Endothelial cell of umbilical vein (primary cell): ENCODE measurements around the gene KIDINS220. TPM values are rescaled to one million over a fixed set of nuclear protein-coding genes. Genes with fewer than 3 reads are reported as not detected.

ENCODE experiments used
- BruUV-seq: library from RNA; stranded (reverse); fragments of 400-500 nt; replicated peaks from 2 replicates; lab custom pipeline; 2021; lab: Mats Ljungman, UMichigan
- CTCF ChIA-PET: fragments of 300-600, 350-600 bp; sonication (Branson Sonifier 250); formaldehyde crosslinking; loops from one replicate; lab custom pipeline; 2021; ENCODE audit warnings: antibody characterized with exemption, inconsistent platforms; lab: Charles Lee
- POLR2A ChIA-PET: fragments of 300-600, 350-600 bp; sonication (Branson Sonifier 250); formaldehyde crosslinking; loops from one replicate; lab custom pipeline; 2021; ENCODE audit warnings: antibody characterized with exemption, inconsistent platforms; lab: Charles Lee
- DNase-seq: peaks from one replicate; pipeline ENCODE4 v3.0.0-alpha.2; 2011; ENCODE audit warnings: low read depth, low spot score
- FAIRE-seq: peaks from 2 replicates; lab custom pipeline; 2011; peaks lifted over from hg19 to GRCh38; lab: Jason Lieb, UNC
- H2AFZ ChIP-seq: 2 replicates; pipeline ENCODE4 v1.6.0; 2012; ENCODE audit warnings: low read depth, low read length, control low read depth, inconsistent platforms
- H3K27ac ChIP-seq: 2 replicates; pipeline ENCODE4 v1.5.1; 2011; ENCODE audit warnings: low read depth, mild to moderate bottlenecking, control low read depth, low read length, moderate library complexity; ENCODE audit not compliant: insufficient read depth
- H3K27me3 ChIP-seq, 2 experiments: 2 replicates each; pipeline versions ENCODE4 v1.6.0 to v1.6.1; 2011; ENCODE audit warnings: low read length in 2 of 2, mixed read lengths in 1 of 2; ENCODE audit not compliant: control insufficient read depth in 2 of 2, insufficient read depth in 2 of 2
- H3K36me3 ChIP-seq, 2 experiments: 2 replicates in 1 of 2; 3 replicates in 1 of 2; pipeline ENCODE4 v1.5.1; 2011; ENCODE audit warnings: low read length in 2 of 2, mild to moderate bottlenecking in 1 of 2, moderate library complexity in 1 of 2; ENCODE audit not compliant: control insufficient read depth in 2 of 2, insufficient read depth in 2 of 2; ENCODE audit errors: extremely low read depth in 1 of 2
- H3K4me1 ChIP-seq: 3 replicates; pipeline ENCODE4 v1.5.1; 2011; ENCODE audit warnings: mild to moderate bottlenecking, low read length; ENCODE audit not compliant: control insufficient read depth, insufficient read depth; ENCODE audit errors: extremely low read depth
- H3K4me2 ChIP-seq: 2 replicates; pipeline ENCODE4 v1.6.1; 2011; ENCODE audit warnings: low read length, control low read depth, mixed read lengths; ENCODE audit not compliant: insufficient read depth
- H3K4me3 ChIP-seq, 3 experiments: fragments of 200-600 bp in 1 of 3; sonication (generic), shearing (Covaris generic) in 1 of 3; replicated peaks in 1 of 3; 2 replicates each; pipeline ENCODE4 v1.5.1; 2011 to 2016; ENCODE audit warnings: control low read depth in 3 of 3, low read length in 3 of 3, mild to moderate bottlenecking in 2 of 3, inconsistent platforms in 1 of 3, low read depth in 1 of 3, moderate library complexity in 1 of 3; ENCODE audit not compliant: insufficient read depth in 1 of 3
- H3K79me2 ChIP-seq: 2 replicates; pipeline ENCODE4 v1.6.0; 2012; ENCODE audit warnings: low read length, inconsistent platforms; ENCODE audit not compliant: control insufficient read depth, insufficient read depth
- H3K9ac ChIP-seq: replicated peaks from 2 replicates; pipeline ENCODE3; 2011; ENCODE audit warnings: low read length, control low read depth; ENCODE audit not compliant: insufficient read depth; ENCODE audit errors: extremely low read depth
- H3K9me1 ChIP-seq: replicated peaks from 3 replicates; pipeline ENCODE4 v1.6.0; 2011; ENCODE audit warnings: mild to moderate bottlenecking, low read length; ENCODE audit not compliant: control insufficient read depth, insufficient read depth; ENCODE audit errors: extremely low read depth
- H3K9me3 ChIP-seq: replicated peaks from 2 replicates; pipeline ENCODE4 v1.5.1; 2012; ENCODE audit warnings: low read length, inconsistent platforms; ENCODE audit not compliant: control insufficient read depth, insufficient read depth
- H4K20me1 ChIP-seq: replicated peaks from 2 replicates; pipeline ENCODE3; 2011; ENCODE audit warnings: mild to moderate bottlenecking, low read length; ENCODE audit not compliant: control insufficient read depth, insufficient read depth; ENCODE audit errors: extremely low read depth
- EZH2 ChIP-seq: IDR thresholded peaks from 2 replicates; pipeline ENCODE4 v1.6.1; 2012; ENCODE audit warnings: borderline replicate concordance, low read depth, mild to moderate bottlenecking, moderate library complexity, low read length, inconsistent platforms; ENCODE audit not compliant: severe bottlenecking
- FOS ChIP-seq: IDR thresholded peaks from 2 replicates; pipeline ENCODE4 v1.6.1; 2011; ENCODE audit warnings: mild to moderate bottlenecking, low read length, moderate library complexity, borderline replicate concordance; ENCODE audit not compliant: insufficient read depth
- GATA2 ChIP-seq: IDR thresholded peaks from 2 replicates; pipeline ENCODE4 v1.7.0; 2011; ENCODE audit warnings: low read depth, mild to moderate bottlenecking, moderate library complexity, mixed read lengths, low read length; ENCODE audit not compliant: insufficient read length, insufficient read depth
- JUN ChIP-seq: IDR thresholded peaks from 2 replicates; pipeline ENCODE4 v1.6.1; 2011; ENCODE audit warnings: borderline replicate concordance, low read depth; ENCODE audit not compliant: insufficient read length, insufficient read depth
- MAX ChIP-seq: IDR thresholded peaks from 2 replicates; pipeline ENCODE4 v1.6.1; 2011; ENCODE audit not compliant: insufficient read depth, insufficient read length
- MYC ChIP-seq: IDR thresholded peaks from one replicate; pipeline ENCODE4 v1.6.1; 2011; ENCODE audit warnings: mild to moderate bottlenecking, low read depth, low read length
- POLR2A ChIP-seq: IDR thresholded peaks from 2 replicates; pipeline ENCODE4 v1.6.1; 2012; ENCODE audit warnings: low read depth, mild to moderate bottlenecking, control low read depth, low read length
- POLR2AphosphoS5 ChIP-seq: IDR thresholded peaks from 2 replicates; pipeline ENCODE4 v1.6.1; 2012; ENCODE audit warnings: low read depth, mild to moderate bottlenecking, control low read depth, low read length, moderate library complexity; ENCODE audit not compliant: insufficient read depth
- dilution Hi-C: fragments of 300-500 bp; cut with MboI; formaldehyde crosslinking; loops from one replicate; pipeline ENCODE4 v1.15.0; 2019; ENCODE audit warnings: low sequenced_read_pairs; ENCODE audit not compliant: extremely low pct_ligation_motif_present
- intact Hi-C: fragments of 100-400 bp; cut with micrococcal nuclease; formaldehyde crosslinking; loops from one replicate; pipeline ENCODE4 v1.10.0; 2022
- polyA plus RNA-seq, 4 experiments: library from polyadenylated mRNA; depleted of rRNA in 3 of 4; stranded (reverse) in 3 of 4; unstranded in 1 of 4; fragments of >200 nt; gene quantifications; 2 replicates each; pipeline versions ENCODE4 v1.2.1 to v1.2.3, GENCODE V29; 2011 to 2012; ENCODE audit warnings: missing spikeins in 1 of 4
- total RNA-seq: library from RNA; stranded (reverse); gene quantifications from 2 replicates; pipeline ENCODE4 v1.2.3, GENCODE V29; 2021
- TF ChIP-seq, protein P1 (sequence below), 2 donors: IDR thresholded peaks; 1 replicate in 1 of 2; 2 replicates in 1 of 2; pipeline ENCODE4 v1.5.1; 2011; ENCODE audit warnings: low read length in 2 of 2, mild to moderate bottlenecking in 2 of 2, moderate library complexity in 2 of 2, control low read depth in 1 of 2, inconsistent platforms in 1 of 2, low read depth in 1 of 2; ENCODE audit not compliant: insufficient read depth in 1 of 2; ENCODE audit errors: extremely low read depth in 1 of 2

KIDINS220 gene
- total and polyA plus RNA-seq, 2 donors (not counting 3 experiments of a cell fraction or from before 2014, with no cell fraction given) = 33.9 to 41.3 TPM

DNA sequence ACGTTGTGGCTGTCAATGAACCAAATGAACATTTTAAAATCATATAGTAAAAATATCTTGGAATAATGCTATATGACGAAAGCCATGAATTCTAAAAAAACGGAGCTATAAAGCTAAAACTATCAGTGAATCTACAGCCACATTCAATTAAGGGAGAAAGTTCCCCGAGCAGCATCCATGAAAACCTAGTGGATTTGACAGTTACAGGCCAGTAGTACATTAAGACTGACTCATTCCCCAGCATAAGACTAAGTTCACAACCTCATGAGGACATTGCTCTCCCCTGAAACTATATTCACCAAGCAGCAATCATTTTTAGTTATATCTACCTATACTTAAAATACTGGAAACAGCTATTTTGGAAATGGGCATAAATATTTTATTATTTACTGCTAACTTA lies 36.6 kb downstream of the KIDINS220 start:
- no peak overlapping the region for H3K4me2 ChIP-seq
- no peak overlapping the region for H3K9ac ChIP-seq
- no peaks in the 10 kb centered on the region for H3K79me2 ChIP-seq
- intact Hi-C loops (no loop called here), dilution Hi-C loops (no loop called here)
- TF ChIP-seq MYC (no peak), EZH2 (no peak), FOS (no peak), JUN (no peak), POLR2A (no peak), POLR2AphosphoS5 (no peak), GATA2 (no peak), MAX (no peak)
- TF ChIP-seq, protein P1, sequence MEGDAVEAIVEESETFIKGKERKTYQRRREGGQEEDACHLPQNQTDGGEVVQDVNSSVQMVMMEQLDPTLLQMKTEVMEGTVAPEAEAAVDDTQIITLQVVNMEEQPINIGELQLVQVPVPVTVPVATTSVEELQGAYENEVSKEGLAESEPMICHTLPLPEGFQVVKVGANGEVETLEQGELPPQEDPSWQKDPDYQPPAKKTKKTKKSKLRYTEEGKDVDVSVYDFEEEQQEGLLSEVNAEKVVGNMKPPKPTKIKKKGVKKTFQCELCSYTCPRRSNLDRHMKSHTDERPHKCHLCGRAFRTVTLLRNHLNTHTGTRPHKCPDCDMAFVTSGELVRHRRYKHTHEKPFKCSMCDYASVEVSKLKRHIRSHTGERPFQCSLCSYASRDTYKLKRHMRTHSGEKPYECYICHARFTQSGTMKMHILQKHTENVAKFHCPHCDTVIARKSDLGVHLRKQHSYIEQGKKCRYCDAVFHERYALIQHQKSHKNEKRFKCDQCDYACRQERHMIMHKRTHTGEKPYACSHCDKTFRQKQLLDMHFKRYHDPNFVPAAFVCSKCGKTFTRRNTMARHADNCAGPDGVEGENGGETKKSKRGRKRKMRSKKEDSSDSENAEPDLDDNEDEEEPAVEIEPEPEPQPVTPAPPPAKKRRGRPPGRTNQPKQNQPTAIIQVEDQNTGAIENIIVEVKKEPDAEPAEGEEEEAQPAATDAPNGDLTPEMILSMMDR (IDR thresholded peaks at IDR 0.05; ENCODE audit: extremely low read depth in 1 of 2, insufficient read depth in 1 of 2, low read depth in 1 of 2, low read length in 2 of 2) = no peak
- no peak for DNase-seq
- H3K9me1 ChIP-seq = no peaks in the 10 kb centered on the region
- H3K36me3 ChIP-seq = peaks cover 10 to 17% of the 10 kb centered on the region in 2 experiments
- FAIRE-seq = no peak
- no peaks in the 10 kb centered on the region for H4K20me1 ChIP-seq
- H3K27ac ChIP-seq = no peak overlapping the region
- H3K27me3 ChIP-seq = no peaks in the 10 kb centered on the region
- H2AFZ ChIP-seq = no peak overlapping the region
- H3K4me1 ChIP-seq = peaks cover 9% of the 10 kb centered on the region
- ChIA-PET CTCF (no interaction called here), POLR2A (no interaction called here)
- no peaks in the 10 kb centered on the region for H3K9me3 ChIP-seq
- BruUV-seq = no TSS peak
- H3K4me3 ChIP-seq = no peak overlapping the region
